ENCODE results near the gene GALNT11.

GALNT11 gene

GRCh38 chr7:152158801-152159587, 133.5 kb downstream of the GALNT11 start:
- no peak for DNase-seq

GRCh38 chr7:152161171-152161570, 135.7 kb downstream of the GALNT11 start:
- no peak for DNase-seq

GRCh38 chr7:152162287-152162686, 136.8 kb downstream of the GALNT11 start:
- DNase-seq, result no peak

Measured in activated CD4-positive, alpha-beta T cell treated with anti-CD3 and anti-CD28 coated beads for 1 hour (primary cell).